GM21360 (cell line): Measurements from ENCODE around the gene AGR2.
"Not testable (repeated sequence)": the region's sequence is repeated elsewhere in the genome, so short reads cannot be mapped to it uniquely, and the experiment has no call there.

ENCODE experiments used
- ATAC-seq: cut with Tn5 transposase; IDR thresholded peaks from one replicate; pipeline ENCODE4 v1.9.1; 2021; ENCODE audit warnings: mild to moderate bottlenecking, moderate library complexity; ENCODE audit not compliant: unreplicated experiment

Gene AGR2

GRCh38 chr7:16774986-16775385 is 29.8 kb downstream of the AGR2 start:
- no peak for ATAC-seq

- no peak for ATAC-seq
Measured at GRCh38 chr7:16774294-16774693, 30.5 kb downstream of the AGR2 start.

GRCh38 chr7:16773884-16774283 is 30.9 kb downstream of the AGR2 start:
- ATAC-seq = no peak

GRCh38 chr7:16773326-16773725 is 31.5 kb downstream of the AGR2 start:
- ATAC-seq = no peak

GRCh38 chr7:16770657-16771329 is 34.0 kb downstream of the AGR2 start:
- ATAC-seq = no peak

GRCh38 chr7:16769994-16770393 is 34.8 kb downstream of the AGR2 start:
- not testable (repeated sequence) for ATAC-seq

GRCh38 chr7:16765436-16765859 is 39.4 kb downstream of the AGR2 start:
- ATAC-seq = no peak

GRCh38 chr7:16764942-16765341 is 39.9 kb downstream of the AGR2 start:
- ATAC-seq = no peak

GRCh38 chr7:16762177-16762576 is 42.6 kb downstream of the AGR2 start:
- ATAC-seq = no peak

- no peak for ATAC-seq
Measured at GRCh38 chr7:16759840-16760239, 45.0 kb downstream of the AGR2 start.

- no peak for ATAC-seq
Measured at GRCh38 chr7:16758631-16759611, 45.9 kb downstream of the AGR2 start.

GRCh38 chr7:16758036-16758435 is 46.8 kb downstream of the AGR2 start:
- no peak for ATAC-seq

GRCh38 chr7:16755397-16755796 is 49.4 kb downstream of the AGR2 start:
- ATAC-seq = no peak

- ATAC-seq = no peak
Measured at GRCh38 chr7:16754856-16755317, 49.9 kb downstream of the AGR2 start.

GRCh38 chr7:16753932-16754855 is 50.6 kb downstream of the AGR2 start:
- peak; percentile 17 for ATAC-seq

- peak; percentile 85 for ATAC-seq
Measured at GRCh38 chr7:16753102-16753931, 51.5 kb downstream of the AGR2 start, which contains the start of gene TSPAN13. TSS of gene TSPAN13 (plus strand) at chr7:16753755. CDS start at chr7:16753968, 213 bp downstream.

- ATAC-seq = no peak
Measured at GRCh38 chr7:16747102-16747501, 57.7 kb downstream of the AGR2 start.

GRCh38 chr7:16745645-16746044 is 59.2 kb downstream of the AGR2 start:
- no peak for ATAC-seq

GRCh38 chr7:16744518-16745250 is 60.1 kb downstream of the AGR2 start:
- ATAC-seq = no peak
